NCI-H82 treated with DMSO at 0.1 percent for 48 hours (cell line): ENCODE results near the gene NUSAP1.
"Not testable (repeated sequence)": the region's sequence is repeated elsewhere in the genome, so short reads cannot be mapped to it uniquely, and the experiment has no call there.

ENCODE experiments used
- DNase-seq: peaks from one replicate; lab custom pipeline; 2025; ENCODE audit not compliant: unreplicated experiment; lab: John Stamatoyannopoulos, UW

Gene NUSAP1

DNA sequence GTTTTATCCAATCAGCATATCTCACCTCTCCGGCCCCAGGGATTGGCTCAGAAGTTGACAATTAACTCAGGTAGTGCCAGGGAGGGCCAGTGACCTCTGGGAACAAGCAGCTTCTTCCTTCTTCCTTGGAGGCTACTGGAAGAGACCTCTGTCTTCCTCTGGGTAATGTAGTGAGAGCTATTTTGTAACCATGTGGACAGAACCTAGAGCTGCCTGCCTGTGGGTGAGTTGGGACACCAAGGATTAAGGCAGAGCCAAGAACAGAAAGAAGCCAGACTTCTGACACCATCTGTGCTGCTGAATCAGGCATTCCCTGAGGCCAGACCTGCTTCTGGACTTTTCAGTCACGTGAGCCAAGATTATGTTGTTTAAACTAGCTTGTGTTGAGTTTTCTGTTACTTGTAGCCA lies 75.6 kb downstream of the NUSAP1 start:
- peak; percentile 63 for DNase-seq

DNA sequence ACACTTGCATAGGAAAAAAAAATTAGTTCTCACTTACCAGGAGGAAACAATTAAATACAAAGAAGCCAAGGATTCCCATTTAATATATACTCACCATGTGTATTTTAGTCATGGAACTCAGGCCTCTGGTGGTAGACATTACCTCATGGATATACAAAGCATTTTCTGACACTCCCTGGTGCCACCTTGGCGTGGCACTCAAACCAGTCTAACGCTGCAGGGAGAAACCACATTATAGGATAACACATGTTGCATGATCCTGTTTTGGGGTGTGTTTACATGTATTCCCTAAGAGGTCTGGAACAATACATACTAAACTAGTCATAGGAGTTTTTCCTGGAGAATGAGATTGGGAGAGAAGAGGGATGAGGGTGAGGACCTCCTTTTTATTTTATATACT lies 78.3 kb downstream of the NUSAP1 start:
- DNase-seq: no peak

DNA sequence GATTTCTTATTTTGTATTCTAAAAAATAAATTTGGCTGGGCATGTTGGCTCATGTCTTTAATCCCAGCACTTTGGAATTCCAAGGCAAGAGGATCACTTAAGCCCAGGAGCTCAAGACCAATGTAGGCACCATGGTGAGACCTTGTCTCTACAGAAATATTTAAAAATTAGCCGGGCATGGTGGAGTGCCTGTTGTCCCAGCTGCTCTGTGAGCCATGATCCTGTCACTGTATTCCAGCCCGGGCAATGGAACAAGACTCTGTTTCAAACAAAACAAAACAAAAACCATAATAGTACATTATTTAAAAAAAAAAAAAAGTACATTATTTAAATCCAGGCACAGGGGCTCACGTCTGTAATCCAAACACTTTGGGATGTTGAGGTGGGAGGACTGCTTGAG lies 78.8 kb downstream of the NUSAP1 start:
- DNase-seq: no peak

DNA sequence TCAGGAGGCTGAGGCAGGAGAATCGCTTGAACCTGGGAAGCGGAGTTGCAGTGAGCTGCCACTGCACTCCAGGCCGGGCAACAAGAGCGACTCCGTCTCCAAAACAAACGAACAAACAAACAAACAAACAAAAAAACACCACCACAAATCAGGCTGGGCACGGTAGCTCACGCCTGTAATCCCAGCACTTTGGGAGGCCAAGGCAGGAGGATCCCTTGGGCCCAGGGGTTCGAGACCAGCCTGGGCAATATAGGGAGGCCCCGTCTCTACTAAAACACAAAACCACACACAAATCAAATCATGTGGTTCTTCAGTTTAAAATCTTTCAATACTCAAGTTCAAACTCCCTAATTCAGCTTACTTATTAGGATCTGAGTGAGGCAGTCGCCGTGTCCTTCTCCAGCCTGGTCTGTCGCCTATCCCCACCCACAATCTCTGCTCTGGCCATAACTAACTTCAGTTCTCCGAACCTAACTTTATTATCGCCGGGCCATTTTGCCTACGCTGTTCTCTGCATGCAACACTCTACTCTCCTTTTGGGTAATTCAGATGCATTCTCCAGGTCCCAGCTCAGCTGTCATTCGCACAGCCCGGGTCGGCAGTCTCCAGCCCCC lies 83.6 kb downstream of the NUSAP1 start:
- no peak for DNase-seq

DNA sequence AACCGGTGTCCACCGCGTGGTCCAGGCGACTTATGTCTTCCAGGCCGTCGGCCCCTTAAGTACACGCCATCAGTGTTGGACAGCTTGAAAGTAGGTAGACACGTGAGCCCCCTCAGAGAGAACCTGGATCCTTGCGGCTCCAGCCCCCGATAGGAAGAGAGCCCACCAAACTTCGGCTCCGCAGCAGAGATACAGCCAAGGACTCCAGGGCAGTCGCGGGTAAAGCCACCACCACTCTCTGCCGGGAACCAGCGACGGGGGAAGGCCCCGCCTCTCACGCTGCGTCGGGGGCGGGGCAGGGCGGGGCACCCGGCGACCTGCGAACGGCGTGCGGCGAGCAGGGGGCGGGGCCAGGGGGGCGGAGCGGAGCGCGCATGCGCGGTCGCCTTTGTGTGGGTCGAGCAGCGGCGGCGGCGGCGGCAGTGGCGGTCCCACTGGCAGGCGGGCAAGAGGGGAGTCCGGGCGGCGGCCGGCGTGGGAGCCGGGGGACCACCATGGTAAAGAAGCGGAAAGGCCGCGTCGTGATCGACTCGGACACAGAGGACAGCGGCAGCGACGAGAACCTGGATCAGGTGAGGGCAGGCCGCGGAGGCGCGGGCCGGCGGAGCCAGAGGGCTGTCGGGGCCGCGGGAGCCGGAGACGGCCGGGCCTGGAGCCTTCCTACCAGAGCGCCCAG lies 84.2 kb downstream of the NUSAP1 start, which contains the start of gene RTF1:
Gene RTF1 (plus strand): TSS at position 354 of the 676 bp plus-strand sequence. CDS start 21 bp downstream, at position 375.
- DNase-seq: peak; percentile 73

DNA sequence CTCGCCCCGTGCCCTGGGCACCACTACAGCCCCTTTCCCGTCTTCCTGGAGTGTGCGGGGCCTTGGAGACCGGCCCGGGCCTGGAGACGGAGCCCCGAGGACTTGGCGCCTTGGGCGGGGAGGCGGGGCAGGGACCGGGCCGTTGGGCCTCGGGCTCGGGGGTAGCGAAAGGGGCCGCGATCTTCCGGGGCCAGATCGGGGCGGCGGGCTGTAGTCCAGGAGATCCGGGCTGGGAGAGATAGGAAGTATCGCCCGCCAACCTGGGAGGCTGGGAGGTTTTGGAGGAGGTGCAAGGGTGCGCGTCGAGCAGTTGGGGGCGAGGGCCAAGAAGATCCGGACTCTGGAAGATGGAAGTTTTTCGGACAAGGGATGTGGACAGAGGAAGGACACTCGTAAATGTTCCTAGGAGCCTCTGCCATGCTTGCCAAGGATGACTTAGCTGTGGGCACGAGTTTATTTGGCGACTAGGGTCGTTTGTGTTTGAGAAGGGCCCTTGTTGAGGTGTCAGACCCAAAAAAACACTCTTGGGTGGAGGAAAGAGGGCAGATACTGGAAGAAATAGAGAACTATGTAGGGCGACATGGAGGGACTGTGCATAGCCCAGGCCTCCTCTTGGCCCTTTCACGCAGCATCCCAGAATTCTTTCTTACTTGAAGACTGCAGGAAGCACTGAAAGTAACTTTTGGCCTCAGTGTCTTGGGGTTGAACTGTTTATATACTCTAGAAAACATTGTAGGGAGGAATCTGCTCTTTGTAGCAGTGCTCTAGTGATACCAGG lies 84.9 kb downstream of the NUSAP1 start:
- no peak for DNase-seq

DNA sequence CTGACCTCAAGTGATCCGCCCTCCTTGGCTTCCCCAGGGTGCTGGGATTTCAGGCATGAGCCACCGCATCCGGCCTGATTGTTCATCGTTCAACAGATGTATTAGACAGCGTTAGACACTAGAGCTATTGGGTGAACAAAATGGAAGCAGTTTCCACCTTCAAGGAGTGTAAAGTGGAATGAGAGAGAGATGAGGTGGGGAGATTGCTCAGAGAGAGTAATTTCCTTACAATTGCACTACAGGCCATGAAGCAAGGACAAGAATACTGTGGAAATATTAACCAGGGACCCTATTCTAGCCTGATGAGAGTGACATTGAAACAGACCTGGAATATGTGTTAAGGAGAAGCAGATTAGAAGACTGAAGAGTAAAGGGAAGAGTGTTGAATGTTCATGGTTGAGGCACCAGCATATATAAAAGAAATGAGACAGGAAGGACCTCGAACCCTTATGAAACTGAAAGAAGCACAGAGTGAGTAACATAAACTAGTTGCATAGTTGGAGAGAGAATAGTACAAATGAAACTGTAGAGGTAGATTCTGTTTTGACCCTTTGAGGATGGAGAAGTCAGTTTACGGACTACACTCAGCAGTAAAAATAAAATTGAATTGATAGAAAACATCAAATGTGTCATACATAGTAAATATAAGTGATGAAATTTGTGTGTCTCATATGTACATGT lies 91.4 kb downstream of the NUSAP1 start:
- no peak for DNase-seq

DNA sequence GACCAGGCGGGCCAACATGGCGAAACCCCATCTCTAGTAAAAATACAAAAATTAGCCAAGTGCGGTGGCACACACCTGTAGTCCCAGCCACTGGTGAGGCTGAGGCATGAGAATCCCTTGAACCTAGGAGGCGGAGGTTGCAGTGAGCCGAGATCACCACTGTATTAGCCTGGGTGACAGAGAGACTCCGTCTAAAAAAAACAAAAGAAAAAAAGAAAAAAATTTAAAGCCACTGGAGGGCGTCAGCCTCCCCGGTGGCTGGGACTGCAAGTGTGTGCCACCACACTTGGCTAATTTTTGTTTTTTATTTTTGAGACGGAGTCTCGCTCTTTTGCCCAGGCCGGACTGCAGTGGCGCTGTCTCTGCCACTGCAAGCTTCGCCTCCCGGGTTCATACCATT lies 92.1 kb downstream of the NUSAP1 start:
- no peak for DNase-seq

DNA sequence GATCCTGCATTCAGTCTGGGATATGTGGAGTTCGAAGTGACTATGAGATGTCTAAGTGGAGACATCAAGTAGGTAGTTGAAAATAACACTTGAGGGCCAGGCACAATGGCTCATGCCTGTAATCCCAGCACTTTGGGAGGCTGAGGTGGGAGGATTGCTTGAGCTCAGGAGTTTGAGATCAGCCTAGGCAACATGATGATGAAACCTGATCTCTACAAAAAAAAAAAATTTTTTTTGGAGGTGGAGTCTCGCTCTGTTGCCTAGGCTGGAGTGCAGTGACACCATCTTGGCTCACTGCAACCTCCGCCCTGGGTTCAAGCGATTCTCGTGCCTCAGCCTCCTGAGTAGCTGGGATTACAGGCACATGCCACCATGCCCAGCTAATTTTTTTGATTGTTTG lies 93.2 kb downstream of the NUSAP1 start:
- DNase-seq: not testable (repeated sequence)

DNA sequence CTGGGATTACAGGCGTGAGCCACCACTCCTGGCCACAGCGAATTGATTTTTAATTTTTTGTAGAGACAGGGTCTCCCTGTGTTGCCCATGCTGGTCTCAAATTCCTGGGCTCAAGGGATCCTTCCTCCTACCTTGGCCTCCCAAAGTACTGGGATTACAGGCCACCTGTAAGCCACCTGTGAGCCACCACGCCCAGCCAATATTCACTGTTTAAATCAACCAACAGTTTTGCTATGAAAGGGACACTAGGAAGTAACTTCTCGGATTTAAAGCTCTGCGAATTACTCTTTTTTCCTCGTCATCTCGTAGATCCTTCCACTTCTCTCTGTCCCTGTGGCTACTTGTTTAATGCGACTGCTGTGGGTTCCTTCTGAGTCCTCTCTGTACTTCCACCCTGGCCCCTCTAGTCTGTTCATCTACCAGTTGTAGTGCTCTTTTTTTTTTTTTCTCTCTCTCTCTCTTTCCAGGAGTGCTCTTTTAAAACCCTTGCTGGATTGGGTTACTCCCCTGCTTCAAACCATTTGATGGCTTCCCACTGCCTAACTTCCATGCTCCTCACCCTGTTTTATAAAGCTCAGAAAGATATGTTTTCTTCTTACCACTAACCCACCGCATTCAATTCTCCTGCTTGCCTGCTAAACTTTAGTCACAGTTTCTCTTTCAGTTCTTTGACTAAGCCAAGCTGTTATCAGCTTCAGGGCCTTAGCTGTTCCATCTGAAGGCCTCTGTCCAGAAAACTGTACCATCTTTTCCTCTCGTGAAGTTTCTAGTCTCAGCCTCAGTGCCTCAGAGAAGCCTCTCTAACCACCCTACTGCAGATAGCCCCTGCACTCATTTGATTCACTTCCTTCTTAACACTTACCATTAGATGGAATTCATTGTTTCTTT lies 96.6 kb downstream of the NUSAP1 start:
- DNase-seq: no peak
